Measurements from ENCODE around the gene POU2AF1.

POU2AF1 gene

DNA sequence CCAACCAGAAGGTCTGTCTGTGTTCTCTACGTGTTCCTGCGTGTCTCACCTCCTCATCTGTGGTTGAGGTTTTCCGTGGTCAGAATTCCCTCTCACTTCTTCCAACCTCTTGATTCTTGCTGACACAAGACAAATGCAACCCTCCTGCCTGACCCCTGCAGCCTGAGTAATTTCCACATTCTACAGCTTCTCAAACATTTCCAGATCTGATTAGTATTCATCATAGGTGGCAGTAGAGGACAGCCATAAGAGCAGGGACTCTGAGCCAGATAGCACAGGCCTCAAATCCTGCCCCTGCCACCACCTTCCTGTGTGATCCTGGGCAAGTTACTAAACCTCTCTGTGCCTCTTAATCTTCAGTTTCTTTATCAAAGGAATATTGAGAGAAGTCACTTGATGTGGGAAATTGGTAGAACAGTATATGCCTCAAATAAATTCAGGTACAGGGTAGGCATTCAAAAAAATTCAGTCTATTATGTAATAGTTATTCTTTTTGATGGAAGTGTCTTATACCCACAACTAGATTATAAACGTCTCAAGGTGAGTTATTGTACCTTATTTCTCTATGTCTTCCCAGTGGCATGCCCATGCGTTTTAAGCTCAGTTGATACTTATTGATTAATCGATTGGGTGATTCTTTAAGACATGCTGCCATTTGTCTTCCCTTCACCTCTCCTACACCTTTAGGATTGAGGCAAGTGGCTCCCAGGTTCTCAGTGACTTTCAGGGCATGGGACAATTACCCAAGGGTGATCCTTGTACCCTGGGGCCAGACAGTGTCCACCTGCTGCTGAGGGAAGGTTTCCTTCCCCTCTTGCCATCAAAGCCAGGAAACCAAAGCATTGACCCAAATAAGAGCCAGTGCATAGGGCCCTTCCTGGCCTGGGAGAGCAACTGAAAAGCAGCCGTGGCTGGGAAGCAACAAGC lies 19.6 kb downstream of the POU2AF1 start:
- DNase-seq = no peak

DNA sequence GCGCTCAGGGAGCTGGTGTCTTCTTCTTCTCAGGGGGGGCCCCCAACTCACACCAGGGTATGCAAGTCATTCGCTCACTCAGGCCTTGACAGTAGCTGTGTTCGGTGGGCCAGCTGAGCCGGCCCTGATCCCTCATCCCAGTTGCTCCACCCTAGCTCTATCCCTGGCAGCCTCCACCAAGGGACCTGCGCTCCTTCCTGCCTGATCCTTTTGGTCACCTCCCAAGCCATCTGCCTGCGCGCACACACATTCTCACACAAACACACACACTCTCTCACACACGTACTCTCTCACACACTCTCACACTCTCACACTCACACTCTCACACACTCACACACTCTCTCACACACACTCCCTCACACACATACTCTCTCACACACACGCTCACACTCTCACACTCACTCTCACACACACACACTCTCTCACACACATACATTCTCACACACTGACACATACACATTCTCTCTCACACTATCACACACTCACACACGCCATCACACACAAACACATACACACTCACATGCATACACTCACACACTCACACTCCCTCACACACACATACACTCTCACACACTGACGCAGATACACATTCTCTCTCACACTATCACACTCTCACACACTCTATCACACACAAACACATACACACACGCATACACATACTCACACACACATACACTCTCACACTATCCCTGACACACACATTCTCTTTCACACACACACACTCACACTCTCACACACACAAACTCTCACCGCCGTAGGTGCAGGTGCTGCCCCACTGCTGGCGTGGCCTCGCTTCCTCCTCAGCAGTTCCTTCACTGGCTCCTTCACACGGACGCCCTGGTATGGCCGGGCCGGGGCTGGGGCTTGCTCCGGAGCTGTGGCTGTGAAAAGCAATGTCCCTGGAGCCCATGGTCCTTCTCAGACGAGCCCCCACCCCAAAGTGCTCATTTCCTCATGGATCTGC lies 20.8 kb downstream of the POU2AF1 start:
- DNase-seq = no peak

DNA sequence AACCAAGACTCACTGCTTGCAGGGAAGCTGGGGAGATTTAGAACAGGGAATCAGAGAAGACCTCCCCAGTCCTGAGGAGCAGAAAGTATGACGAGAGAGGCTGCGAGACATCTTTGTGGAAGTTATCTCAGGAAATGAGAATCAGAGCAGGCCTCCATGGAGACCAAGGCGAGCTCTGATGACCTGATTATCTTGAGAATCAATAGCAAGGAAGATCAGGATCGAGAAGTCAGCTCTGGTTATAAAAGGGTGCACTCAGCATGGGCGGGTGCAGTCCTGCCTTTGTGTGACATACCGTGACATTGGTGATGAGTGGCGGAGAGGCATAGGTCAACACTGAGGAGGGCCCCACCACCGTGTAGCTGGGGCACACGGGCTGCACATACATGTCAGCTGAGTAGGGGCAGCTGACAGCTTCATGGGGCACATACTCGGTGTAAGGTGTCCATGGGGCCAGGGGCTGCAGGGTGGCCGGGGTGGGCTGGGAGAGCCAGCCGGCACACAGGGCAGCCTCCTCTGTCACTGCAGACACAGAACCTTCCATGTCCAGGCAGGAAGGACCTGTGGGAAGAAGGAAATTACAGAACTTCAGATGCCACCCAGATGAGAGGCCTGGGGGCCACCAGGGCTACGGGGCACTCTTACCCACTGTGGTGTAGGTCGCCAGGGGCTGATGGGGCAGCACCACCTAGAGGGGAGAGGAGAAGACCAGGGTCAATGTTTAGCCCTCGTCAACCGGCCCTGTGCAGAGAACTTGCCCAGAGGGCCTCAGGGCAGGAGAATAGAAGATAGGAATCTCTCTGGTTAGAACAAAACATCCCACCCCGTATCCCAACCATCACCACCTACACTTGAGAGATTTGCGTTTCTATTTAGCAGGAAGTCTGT lies 21.7 kb downstream of the POU2AF1 start:
- DNase-seq = no peak

DNA sequence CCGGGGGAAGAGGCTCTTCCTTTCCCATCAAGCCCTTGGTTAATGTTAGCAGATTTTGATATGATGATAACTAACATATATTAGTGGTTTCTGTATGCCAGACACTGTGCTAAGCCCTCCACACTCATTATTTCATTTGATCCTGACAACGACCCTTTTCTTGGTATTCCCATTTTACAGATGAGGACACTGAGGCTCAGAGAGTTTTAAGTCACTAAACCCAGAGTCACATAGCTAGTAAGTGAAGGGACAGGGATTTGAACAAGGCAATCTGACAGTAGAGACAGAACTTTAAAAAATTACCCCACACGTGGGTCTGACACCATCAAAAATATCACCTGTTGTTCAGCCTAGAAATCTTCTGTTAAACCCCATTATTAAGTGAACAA lies 22.4 kb downstream of the POU2AF1 start:
- DNase-seq = no peak

DNA sequence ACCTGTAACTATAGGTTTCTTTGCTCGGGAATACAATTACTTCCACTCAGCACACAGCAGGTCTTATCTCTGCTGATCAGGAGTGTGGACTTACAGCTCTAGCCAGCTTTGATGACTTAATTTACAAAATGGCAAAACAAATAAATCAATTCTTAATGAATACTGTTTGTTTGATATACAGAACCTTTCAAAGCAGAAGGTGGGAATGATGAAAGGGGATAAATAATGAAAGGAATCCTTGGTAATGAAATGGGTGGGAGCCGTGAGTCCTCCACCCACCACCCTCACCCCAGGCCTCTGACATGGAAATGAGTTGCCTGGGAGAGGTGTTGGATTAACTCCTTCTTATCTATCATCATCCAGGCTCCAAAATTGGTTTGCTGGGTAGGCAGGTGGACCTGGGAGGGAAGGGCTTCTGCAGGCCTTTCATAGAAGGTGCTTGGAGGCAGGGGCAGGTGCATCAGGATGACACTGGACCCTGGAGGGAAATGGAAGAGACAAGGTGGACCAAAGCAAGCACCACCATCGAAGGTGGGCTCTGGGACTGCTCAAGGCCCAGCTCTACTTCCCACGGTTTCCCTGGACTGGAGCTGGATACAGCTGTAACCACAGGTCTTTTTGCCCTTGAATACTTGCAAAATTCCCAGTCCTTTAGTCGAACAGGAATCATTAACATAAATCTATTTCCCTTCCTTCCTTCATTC lies 23.0 kb downstream of the POU2AF1 start:
- DNase-seq = no peak

DNA sequence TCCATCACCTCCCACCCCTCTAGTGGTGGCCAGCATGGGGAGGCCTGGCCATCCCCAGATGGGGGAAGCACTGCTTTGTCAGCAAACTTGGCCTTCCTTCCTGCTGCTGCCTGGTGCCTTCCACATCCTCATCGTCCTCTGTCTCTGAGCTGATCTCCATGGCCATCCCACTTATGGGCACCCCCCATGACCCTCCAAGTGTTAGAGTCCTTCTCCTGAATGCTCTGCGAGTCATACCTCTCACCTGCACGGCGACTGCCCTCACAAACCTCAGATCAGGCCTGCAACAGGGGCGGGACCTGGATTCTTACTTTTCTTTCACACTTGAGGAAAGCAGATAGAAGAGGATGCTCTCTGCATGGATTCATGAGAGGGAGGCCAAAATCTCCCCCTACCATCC lies 24.0 kb downstream of the POU2AF1 start:
- DNase-seq = no peak

DNA sequence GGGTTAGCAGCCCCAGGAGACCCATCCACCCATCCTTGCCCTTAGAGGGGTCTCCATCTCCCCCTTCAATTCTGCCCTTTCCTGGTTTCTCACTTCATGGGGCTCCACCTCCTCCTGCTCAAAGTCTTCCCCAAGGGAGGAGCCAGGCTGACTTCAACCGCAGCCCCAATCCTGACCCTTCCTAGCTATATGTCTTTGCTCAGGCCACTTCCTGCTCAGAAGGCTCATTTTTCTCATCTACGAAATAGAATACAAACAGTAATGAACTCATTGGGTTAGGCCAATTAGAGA lies 24.5 kb downstream of the POU2AF1 start:
- no peak for DNase-seq

DNA sequence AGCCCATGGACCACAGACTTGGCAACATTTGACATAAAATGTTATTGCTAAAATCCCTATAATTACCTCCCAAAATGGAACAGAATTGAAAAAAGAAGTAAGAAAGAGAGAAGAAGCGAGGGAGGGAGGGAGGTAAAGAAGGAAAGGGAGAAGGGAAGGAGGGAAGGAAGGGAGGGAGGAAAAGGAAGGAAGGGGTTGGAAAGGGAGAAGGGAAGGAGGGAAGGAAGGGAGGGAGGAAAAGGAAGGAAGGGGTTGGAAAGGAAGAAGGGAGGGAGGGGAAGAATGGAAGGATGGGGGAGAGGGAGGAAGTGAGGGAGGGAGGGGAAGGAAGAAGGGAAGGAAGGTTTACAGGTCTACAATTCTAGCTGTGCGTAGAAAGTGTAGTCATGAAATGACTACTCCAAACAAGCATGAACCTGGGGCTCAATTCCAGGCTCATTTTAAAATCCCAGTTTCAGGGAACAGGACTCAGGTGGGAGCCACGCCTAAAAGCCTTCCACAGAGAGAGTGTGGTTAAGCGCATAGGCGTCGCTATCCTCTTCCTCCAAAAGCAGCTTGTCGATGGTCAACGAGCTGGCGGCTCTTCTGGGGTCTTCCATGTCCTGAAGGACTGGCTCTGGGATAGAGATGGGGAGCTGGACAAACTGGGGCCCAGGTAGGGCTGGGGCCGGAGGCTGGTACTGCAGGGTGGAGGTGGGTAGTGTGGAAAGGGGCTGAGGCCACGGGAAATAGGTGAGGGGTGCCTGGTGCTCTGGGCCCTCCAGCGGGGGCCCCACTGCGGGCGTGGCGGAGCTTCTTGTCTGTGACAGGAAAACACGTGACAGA lies 25.1 kb downstream of the POU2AF1 start:
- DNase-seq = no peak

DNA sequence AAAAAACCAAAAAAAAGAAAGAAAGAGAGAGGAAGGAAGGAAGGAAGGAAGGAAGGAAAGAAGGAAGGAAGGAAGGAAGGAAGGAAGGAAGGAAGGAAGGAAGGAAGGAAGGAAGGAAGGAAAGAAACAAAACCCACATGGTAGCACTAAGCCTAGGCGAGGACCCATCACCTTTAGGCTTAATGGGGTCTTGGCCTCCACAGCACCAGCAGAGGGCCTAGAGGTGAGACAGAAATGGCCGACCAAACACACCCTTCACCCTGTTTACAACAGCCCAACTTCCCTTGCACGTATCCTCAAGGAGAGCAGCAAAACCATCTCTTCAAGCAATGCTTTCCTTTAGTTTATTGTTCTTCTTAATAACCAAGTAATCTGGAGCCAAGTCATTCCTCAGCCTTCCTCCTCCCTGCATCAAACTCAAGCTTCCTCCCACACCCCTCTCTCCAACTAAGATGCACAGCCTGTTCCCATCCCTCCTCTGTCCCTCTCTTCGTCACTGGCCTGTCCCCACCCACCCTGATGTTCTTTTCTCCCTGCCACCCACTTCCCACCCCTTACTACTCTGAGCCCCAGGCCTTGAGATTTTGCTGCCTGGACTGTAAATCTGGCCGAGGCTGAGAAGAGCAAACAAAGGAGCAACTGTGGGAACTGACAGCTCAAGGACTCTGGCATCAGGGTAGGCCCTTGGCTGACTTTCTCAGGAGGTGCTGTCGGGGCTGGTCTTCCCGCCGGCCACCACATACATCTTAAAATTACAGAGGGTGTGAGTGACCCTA lies 26.0 kb downstream of the POU2AF1 start:
- no peak for DNase-seq

DNA sequence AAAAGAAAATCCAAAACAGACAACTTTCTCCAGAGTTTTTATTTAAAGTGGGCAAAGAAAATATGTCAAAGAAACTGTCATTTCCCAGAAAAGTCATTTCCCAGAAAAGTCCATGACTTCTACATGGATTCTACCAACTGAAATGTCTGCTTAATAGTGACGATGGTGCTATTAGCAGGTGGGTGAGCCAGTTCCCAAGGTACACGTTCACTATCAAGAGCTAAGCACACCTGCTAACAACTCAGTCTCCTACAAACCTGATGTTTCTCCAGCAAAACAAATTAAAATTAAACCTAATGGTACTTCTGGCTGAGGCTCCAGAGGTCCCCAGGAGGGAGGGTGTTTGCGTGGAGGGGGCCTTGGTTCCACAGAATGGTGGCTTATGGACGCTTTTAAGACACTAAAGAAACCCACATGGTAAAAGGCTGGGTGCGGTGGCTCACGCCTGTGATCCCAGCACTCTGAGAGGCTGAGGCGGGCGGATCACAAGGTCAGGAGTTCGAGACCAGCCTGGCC lies 26.8 kb downstream of the POU2AF1 start:
- DNase-seq = no peak

DNA sequence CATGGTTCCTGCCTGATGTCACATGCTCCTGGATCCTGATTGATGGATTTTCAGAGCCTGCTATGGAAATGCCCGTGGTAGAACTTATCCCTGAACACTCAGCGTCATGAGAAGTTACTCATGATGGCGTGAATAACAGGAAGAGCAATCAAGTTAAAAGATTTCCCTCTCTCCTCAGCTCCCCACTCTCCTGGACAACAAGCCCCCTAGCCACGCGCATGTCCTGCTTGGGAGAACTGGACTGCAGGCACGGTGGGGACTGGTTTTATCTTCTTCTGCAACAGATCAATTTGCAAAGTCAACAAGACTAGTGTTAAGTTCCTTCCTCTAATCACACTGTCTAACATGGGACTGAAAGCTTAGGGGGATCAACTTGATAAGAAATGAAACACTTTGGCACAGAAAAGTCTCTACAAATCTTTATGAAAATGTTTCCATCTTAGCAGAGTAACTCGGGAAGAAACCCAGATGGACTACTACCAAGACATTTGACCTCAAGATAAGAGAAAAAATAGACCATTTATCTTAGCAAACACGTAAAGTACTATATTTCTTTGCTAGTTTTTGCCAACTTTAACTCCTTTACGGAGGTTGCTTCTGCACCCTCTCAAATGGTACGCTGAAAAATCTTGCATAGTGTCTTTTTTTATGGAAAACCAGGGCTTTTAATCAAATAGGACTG lies 27.6 kb downstream of the POU2AF1 start:
- no peak for DNase-seq

DNA sequence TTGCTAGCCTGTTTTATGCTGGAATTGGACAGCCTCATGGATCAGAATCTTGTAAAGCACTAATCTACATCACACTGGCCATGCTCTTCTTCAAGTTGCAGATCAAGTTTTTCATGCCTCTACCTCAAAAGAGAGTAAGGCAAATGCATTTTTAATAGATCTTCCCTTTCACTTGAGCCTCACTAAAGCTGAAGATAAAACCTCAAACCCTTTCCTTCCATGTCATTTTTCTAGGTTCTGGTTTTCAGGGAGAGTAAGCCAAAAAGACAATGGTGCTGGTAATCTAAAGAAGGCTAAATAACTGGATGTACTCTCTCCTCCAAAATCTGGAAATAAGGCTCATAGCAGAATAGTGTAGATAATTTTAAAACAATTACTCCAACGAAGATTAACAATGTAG lies 28.3 kb downstream of the POU2AF1 start:
- no peak for DNase-seq

DNA sequence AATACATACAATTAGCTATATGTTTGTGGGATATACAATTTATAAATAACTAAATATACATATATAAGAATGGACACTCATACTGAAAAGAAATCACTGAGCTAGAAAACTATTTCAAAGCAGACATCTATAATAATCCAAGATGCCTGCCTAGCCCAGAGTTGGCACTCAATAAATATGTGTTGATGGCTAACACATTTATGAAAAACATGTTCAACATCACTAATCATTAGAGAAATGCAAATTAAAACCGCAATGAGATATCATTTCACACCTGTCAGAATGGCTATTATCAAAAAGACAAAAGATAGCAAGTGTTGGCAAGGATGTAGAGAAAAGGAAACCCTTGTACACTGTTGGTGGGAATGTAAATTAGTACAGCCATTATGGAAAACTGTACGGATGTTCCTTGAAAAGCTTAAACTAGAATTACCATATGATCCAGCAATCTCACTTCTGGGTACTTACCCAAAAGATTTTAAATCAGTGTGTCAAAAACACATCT lies 29.8 kb downstream of the POU2AF1 start:
- no peak for DNase-seq

DNA sequence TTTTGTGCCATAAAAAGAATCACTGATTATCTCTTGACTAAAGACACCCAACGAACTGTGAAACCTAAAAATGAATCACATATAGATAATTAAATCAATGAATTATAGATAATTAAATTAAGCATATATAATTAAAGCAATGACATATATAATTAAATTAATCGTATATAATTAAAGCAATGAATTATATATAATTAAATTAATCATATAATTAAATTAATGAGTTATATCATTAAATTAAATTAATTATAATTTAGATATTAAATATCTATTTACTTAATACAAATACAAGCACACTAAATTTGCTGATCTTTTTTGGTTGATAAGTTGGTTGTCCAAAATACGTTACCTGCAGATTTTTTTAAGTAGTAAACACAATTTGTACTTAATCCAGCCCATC lies 30.9 kb downstream of the POU2AF1 start:
- DNase-seq = no peak

DNA sequence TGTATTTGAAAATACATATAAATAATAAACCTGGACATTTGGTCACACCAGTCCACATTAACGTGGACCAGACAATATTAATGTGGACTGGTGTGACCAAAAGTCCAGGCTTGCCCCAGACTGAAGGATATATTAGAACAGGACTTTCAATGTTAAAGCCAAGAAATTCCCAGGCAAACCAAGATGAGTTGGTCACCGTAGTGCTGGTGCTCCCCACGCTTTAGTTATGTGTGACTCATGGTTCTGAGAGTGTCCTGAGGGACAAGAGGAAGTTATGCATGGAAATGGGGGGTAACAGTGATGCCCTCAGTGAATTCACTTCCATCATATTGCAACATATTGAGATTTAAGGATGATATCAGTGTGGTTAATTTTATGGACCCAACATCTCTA lies 31.4 kb downstream of the POU2AF1 start:
- DNase-seq = no peak

DNA sequence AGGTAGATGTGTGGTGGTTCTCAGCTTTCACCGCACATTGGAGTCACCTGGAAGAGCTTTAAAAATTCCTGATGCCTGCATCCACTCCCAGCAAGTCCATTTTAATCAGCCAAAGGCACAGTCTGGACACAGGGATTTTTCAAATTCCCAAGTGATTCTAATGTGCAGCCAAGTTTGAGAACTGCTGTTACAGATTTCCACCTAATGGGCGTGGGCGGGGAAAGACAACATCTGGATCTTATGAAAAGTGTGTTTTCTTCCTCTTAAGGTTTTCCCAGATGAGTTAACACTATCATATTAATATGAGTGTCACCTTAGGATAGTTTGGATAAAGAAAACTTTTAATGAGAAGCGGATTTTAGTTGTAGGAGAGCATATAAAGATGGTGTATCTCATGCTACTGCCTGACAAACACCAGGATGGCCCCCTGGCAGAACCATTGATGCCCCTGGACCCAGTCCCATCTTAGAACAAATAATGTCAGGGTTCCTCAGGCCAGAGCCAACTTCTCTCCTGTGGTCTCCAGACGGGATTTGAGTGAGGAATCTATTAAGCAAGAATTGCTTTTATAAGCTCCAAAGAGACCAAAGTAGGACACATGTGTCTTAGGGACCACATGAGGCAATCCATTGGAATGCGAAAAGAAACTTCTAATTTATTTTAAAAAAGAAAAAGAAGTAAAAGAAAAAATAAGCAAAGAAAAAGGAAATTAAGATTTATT lies 31.9 kb downstream of the POU2AF1 start:
- no peak for DNase-seq

DNA sequence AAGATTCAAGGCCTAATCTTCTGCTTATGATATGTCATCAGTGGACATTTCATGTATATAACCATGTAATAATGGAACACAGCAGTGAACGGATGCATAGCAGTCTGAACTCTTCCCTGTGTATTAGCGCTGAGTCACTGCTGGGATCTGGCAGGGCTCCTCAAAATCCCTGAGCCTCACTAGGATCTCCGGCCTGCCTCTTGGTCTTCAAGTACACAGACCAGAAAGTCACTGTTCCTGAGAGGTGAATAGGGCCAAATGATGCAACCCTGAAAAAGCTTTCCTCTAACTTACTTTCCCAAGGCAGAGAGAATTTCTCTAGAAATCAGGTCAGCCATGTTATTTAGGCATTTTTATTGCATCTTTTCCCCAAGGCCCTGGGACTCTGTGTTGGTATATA lies 35.0 kb downstream of the POU2AF1 start:
- no peak for DNase-seq

DNA sequence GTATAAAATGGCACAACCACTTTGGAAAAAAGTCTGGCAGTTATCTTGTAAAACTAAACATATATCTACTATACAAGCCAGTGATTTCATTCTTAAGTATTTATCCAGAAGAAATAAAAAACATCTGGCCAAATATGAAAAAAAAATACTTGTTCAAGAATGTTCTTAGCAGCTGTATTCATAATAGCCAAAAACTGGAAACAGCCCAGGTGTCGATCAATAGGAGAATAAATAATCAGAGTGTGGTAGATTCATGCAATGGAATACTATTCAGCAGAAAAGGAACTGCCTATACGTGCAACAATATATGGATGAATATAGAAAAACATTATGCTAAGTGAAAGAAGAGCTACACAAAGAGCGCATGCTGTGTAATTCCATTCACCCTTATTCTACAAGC lies 36.7 kb downstream of the POU2AF1 start:
- DNase-seq = no peak
